ENCODE results near the gene GNB1.

DNA sequence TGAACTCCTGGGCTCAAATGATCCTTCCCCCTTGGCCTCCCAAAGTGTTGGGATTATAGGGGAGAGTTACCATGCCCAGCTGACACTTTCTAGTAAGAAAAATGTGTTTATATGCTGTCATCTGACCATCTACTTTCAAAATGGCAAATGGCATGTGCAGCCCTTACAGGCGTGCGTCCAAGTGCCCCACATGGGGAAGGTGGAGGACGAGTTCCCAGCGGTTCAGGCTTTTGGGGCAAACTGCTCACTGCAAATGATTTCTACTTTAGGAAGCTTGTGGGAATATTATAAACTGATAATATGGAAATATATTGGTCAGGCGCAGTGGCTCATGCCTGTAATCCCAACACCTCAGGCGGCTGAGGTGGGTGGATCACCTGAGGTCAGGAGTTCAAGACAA lies 71.1 kb downstream of the GNB1 start:
- TF ChIP-seq GATA1 (IDR thresholded peaks at IDR 0.05; ENCODE audit: low read depth, low read length) (no peak), POLR2A (IDR thresholded peaks at IDR 0.05; ENCODE audit: low read length) (no peak)

All from erythroblast (primary cell).